AG09309 (cell line): ENCODE results near the gene FGFRL1.
A peak's percentile ranks its signal among the peaks of the same experiment; 100 is the strongest.

Experiments
- DNase-seq: peaks from one replicate; pipeline ENCODE4 v3.0.0-alpha.2; 2010; ENCODE audit warnings: low read depth
- H3K4me3 ChIP-seq: 2 replicates; pipeline ENCODE4 v1.5.1; 2011; ENCODE audit warnings: mild to moderate bottlenecking, low read depth, low read length, moderate library complexity; ENCODE audit not compliant: control insufficient read depth
- TF ChIP-seq, protein P1 (sequence below): IDR thresholded peaks from 2 replicates; pipeline ENCODE4 v1.5.1; 2011; ENCODE audit warnings: mild to moderate bottlenecking, low read depth, low read length, inconsistent platforms; ENCODE audit not compliant: insufficient read depth, control insufficient read depth; ENCODE audit errors: missing control alignments

Gene FGFRL1

DNA sequence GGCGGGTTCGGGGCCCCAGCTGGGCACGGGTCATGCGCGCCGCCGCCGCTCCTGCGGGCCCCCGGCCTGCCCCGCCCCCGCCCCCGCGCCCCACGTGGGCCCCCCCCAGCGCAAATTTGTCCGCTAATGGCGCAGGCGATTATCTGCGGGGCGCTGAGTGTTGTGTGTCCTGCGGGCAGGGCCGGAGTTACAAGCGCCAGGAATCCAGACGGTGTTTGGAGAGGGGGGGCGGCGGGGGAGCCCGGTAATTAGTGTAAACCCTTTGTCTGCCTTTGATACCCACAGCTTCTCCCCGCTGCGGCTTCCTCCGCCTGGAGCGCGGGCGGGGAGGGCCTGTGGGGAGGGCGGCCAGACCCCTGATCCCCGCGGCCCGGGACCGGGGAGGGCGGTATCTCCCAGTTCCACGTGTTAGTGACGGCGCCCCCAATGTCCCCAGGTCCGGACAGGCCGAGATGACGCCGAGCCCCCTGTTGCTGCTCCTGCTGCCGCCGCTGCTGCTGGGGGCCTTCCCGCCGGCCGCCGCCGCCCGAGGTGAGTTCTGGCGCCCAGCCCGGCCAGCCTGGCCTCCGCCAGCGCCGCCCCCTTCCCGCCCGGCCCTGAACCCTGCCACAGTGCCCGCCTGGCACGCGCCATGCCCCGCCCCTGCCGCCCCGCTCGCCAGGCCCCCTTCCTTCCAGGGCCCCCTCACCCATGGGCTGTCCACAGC is 761 bp downstream of the FGFRL1 start:
- TF ChIP-seq, protein P1, sequence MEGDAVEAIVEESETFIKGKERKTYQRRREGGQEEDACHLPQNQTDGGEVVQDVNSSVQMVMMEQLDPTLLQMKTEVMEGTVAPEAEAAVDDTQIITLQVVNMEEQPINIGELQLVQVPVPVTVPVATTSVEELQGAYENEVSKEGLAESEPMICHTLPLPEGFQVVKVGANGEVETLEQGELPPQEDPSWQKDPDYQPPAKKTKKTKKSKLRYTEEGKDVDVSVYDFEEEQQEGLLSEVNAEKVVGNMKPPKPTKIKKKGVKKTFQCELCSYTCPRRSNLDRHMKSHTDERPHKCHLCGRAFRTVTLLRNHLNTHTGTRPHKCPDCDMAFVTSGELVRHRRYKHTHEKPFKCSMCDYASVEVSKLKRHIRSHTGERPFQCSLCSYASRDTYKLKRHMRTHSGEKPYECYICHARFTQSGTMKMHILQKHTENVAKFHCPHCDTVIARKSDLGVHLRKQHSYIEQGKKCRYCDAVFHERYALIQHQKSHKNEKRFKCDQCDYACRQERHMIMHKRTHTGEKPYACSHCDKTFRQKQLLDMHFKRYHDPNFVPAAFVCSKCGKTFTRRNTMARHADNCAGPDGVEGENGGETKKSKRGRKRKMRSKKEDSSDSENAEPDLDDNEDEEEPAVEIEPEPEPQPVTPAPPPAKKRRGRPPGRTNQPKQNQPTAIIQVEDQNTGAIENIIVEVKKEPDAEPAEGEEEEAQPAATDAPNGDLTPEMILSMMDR = no peak
- H3K4me3 ChIP-seq = peak overlapping the region; percentile 53
- DNase-seq = no peak

DNA sequence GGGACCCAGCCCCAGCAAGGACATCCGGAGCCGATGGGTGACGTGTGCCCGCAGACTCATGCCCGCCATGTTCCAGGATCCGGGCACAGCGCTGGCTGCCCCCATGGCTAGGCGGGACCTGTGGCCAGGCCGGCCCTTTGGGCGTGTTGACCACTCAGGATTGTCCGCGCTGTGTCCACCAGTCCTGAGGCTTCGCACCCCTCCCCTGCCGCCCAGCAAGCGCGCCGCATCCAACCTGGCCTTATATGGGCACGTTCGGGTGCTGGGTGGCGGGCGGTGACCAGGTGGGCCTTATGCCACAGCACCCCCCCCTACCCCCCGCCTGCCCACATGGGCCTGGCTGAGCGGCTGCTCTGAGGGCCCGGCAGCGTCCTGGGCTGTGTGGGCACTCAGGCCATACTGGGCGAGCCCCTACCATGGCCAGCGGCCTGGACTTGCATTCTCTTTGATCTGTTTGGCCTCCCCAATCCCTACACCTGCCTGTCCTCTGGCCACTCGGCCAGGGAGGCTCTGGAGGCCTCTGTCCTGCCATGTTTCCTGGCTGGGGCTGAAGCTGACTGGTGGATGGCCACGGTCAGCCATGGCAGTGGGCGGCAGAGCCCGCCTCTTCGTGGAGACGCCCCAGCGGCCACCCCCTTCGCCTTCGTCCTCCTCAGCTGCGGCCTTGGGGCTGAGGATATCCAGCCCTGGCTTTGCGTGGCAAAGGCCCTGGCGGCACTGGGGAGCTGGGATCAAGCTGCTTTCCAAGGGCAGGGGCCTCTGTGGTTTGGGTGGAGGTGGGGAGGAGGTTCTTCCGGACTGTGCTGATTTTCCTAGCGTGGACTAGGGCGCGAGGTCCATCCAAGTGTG is 2.0 kb downstream of the FGFRL1 start:
- TF ChIP-seq, protein P1 = no peak
- no peak for DNase-seq
- H3K4me3 ChIP-seq = no peak overlapping the region

DNA sequence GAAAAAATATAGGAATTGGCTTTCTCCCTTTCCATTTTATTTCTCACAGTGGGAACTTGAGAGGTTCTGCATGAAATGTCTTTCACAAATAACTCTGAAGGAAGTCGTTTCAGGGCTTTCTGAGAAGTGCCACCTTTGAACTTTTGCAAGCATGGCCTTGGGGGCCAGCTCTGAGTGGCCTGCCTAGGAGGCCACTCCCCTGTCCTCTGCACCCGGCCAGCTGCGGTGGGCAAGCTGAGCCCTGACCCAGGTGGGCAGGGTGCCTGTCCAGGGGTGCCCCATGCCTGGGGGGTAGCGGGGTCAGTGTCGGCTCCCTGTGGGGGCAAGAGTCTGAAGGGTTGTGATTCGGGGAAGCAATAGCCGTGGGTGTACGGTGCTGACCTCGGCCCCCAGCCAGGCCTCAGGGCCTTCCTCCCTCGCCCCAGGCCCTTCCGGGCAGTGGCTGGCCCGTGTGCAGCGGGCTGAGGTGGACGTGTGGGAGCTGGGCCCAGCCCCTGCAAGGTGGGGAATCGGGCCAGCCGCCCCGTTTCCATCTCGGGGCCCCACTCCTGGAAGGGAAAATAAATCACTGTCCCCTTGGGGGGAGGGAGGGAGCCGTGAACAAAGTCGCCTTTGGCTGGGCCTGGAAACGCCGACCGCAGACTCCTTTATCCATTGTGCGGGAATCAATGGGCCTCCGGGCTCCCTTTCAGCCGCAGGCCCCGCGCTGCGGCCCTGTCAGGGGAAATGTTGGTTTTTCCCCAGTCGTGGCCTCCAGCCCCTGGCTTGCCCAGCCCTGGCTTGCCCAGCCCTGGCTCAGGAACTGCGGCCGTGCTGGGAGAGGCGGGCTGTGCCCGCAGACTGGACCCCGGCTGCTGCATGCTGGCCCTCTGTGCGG is 3.1 kb downstream of the FGFRL1 start:
- no peak overlapping the region for H3K4me3 ChIP-seq
- DNase-seq = no peak
- TF ChIP-seq, protein P1 = no peak

DNA sequence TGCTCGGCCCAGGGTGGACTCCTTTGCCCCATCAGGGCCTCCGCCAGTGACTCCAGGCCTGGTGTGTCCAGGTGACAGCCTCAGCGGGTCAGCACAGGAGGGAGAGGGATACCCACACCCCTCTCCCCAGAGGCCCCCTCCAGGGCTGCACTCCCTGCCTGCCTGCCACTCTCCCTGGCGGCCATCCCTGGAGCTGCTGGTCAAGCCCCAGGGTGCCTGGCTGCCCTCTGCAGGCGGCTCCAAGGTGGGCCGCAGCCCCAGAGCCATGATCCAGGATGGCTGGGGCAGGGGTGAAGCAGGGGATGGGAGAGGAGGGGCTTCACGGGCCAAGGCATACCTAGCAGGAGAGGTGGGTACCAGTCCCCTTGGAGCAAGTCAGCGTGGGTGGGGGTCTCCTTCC is 3.8 kb downstream of the FGFRL1 start:
- no peak for DNase-seq
- H3K4me3 ChIP-seq = no peak overlapping the region
- TF ChIP-seq, protein P1 = no peak

DNA sequence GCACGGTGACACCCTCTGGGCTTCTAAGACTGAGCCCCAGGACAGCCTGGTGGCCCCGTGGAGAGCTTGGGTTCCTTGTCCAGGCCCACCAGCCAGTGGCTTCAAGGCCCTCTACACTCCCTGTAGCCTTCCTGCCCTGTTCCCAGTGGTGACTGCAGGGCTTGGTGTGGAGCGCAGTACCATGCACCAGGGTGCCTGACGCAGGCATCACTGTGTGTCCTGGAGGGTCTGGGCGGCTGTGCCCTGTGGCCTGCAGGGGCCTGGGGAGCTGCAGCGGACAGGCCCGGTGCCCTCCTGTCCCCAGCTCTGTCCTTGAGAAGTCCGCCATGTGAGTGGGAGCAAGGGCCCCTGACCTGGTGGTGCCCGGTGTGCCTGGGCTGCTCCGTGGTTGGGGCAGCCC is 4.3 kb downstream of the FGFRL1 start:
- TF ChIP-seq, protein P1 = no peak
- DNase-seq = no peak
- no peak overlapping the region for H3K4me3 ChIP-seq

DNA sequence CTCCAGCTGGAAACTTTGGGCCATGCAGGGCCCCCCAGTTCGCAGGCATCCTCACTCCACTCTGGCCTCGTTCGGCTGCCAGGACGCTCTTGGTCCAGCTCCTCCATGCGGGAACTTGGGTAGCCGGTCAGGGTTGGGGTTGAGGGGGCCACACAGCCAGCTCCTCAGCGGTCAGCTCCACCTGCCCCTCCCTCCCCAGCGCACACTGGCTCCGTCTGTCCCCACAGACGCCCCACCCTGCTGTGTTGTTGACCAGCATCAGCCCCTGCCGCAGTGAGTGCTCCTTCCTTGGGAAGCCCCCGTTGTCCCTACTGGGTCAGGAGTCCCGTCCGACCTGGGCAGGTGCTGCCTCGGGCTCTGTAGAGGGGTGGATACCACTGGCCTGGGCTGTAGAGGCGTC is 5.8 kb downstream of the FGFRL1 start:
- no peak for DNase-seq
- H3K4me3 ChIP-seq = no peak overlapping the region
- TF ChIP-seq, protein P1 = no peak
